GM23248 (cell line): ENCODE data around the gene LST1. TPM values are rescaled to one million over a fixed set of nuclear protein-coding genes. Genes with fewer than 3 reads are reported as not detected.

Source experiments
- DNase-seq: peaks from one replicate; pipeline ENCODE4 v3.0.0-alpha.2; 2015
- H2AFZ ChIP-seq: fragments of 200-600 bp; sonication (generic); 2 replicates; pipeline ENCODE4 v1.6.1; 2016; ENCODE audit warnings: antibody characterized with exemption
- H3F3A ChIP-seq: fragments of 200-600 bp; sonication (generic); 2 replicates; pipeline ENCODE4 v1.6.1; 2016; ENCODE audit warnings: mild to moderate bottlenecking, antibody characterized with exemption, mixed run types; ENCODE audit not compliant: insufficient read depth
- H3K27ac ChIP-seq: fragments of 200-600 bp; sonication (generic); 2 replicates; pipeline ENCODE4 v1.5.1; 2016; ENCODE audit warnings: mild to moderate bottlenecking
- H3K27me3 ChIP-seq: fragments of 200-600 bp; sonication (generic); replicated peaks from 2 replicates; pipeline ENCODE4 v1.6.1; 2016; ENCODE audit warnings: mild to moderate bottlenecking; ENCODE audit not compliant: insufficient read depth
- H3K36me3 ChIP-seq: fragments of 200-600 bp; sonication (generic); 2 replicates; pipeline ENCODE4 v1.6.1; 2016; ENCODE audit warnings: low read depth, mild to moderate bottlenecking
- H3K4me1 ChIP-seq: fragments of 200-600 bp; sonication (generic); 2 replicates; pipeline ENCODE4 v1.6.1; 2016; ENCODE audit warnings: mild to moderate bottlenecking; ENCODE audit not compliant: insufficient read depth
- H3K4me2 ChIP-seq: fragments of 200-600 bp; sonication (generic); one replicate; pipeline ENCODE4 v1.6.1; 2016; ENCODE audit warnings: mild to moderate bottlenecking; ENCODE audit not compliant: unreplicated experiment
- H3K4me3 ChIP-seq: fragments of 200-600 bp; sonication (generic); 2 replicates; pipeline ENCODE4 v1.5.1; 2016; ENCODE audit warnings: mild to moderate bottlenecking
- H3K79me2 ChIP-seq: fragments of 200-600 bp; sonication (generic); 2 replicates; pipeline ENCODE4 v1.6.1; 2016; ENCODE audit warnings: mild to moderate bottlenecking; ENCODE audit not compliant: insufficient read depth
- H3K9ac ChIP-seq: fragments of 200-600 bp; sonication (generic); 2 replicates; pipeline ENCODE4 v1.6.1; 2016; ENCODE audit warnings: mild to moderate bottlenecking
- H3K9me2 ChIP-seq: fragments of 200-600 bp; sonication (generic); 2 replicates; pipeline ENCODE4 v1.6.1; 2016; ENCODE audit warnings: mixed run types, mild to moderate bottlenecking, moderate library complexity; ENCODE audit not compliant: insufficient read depth
- H3K9me3 ChIP-seq: fragments of 200-600 bp; sonication (generic); one replicate; pipeline ENCODE4 v1.6.1; 2017; ENCODE audit warnings: low read depth
- H4K20me1 ChIP-seq: fragments of 200-600 bp; sonication (generic); 2 replicates; pipeline ENCODE4 v1.6.0; 2016; ENCODE audit not compliant: insufficient read depth
- EZH2 ChIP-seq: fragments of 200-600 bp; sonication (generic); IDR thresholded peaks from 2 replicates; pipeline ENCODE4 v1.6.1; 2018; ENCODE audit warnings: antibody characterized with exemption, mild to moderate bottlenecking; ENCODE audit not compliant: insufficient read depth, poor library complexity, severe bottlenecking
- EZH2phosphoT487 ChIP-seq: fragments of 200-600 bp; sonication (generic); IDR thresholded peaks from 2 replicates; pipeline ENCODE4 v1.6.1; 2018; ENCODE audit warnings: antibody characterized with exemption, moderate library complexity, mild to moderate bottlenecking, low read depth; ENCODE audit not compliant: insufficient read depth
- WGBS, 2 experiments: methylation state at CpG; one replicate each; pipeline ENCODE4 v1.1.6; 2015 to 2017; ENCODE audit warnings: low lambda C conversion rate in 2 of 2, low coverage in 1 of 2; ENCODE audit errors: missing lambda C conversion rate in 2 of 2; 5-methylcytosine and 5-hydroxymethylcytosine counted together
- in situ Hi-C: fragments of 300-500 bp; cut with MboI; formaldehyde crosslinking; loops from 2 replicates; pipeline ENCODE4 v1.15.0; 2020
- polyA plus RNA-seq: library from polyadenylated mRNA; unstranded; fragments of >200 nt; fragmentation: Nextera tagmentation; extraction: Ambion mirVana; gene quantifications from 2 replicates; pipeline ENCODE4 v1.2.1, GENCODE V29; 2016
- total RNA-seq: library from RNA; depleted of rRNA; stranded (reverse); fragments of >200 nt; shearing (Covaris generic); gene quantifications from 2 replicates; pipeline ENCODE4 v1.2.3, GENCODE V29; 2014

The LST1 gene
- total and polyA plus RNA-seq, 2 experiments from 2014 or later: not detected

DNA sequence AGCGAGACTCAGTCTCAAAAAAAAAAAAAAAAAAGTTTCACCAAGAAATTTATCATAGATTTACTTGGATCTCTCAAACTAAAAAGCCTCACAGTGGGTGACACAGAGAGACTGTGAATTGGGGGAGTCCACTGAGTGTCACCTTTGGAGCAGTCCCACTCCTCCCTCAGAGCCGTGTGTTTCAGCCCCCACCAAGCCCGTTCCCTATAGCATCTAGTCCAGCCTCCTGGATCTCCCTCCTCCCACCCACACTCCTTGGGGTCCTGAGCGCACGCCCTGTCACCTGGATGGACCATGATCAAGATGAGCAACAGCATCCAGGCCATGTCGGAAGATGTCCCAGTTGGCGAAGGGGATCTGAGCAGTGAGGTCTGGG is 6.3 kb downstream of the LST1 start:
- H3K27ac ChIP-seq: no peak overlapping the region
- H3K4me1 ChIP-seq: 0 out of 2 replicates have a peak, but pooled peaks cover 4% of the 10 kb centered on the region
- H3K9ac ChIP-seq: no peak overlapping the region
- WGBS, 2 experiments: 87 to 88% methylated on average over 7 of the region's 7 CpGs
- H3F3A ChIP-seq: no peaks in the 10 kb centered on the region
- H3K36me3 ChIP-seq: no peaks in the 10 kb centered on the region
- no peaks in the 10 kb centered on the region for H3K9me3 ChIP-seq
- no peaks in the 10 kb centered on the region for H3K27me3 ChIP-seq
- no peaks in the 10 kb centered on the region for H3K79me2 ChIP-seq
- H4K20me1 ChIP-seq: no peaks in the 10 kb centered on the region
- no peak overlapping the region for H3K4me3 ChIP-seq
- in situ Hi-C loops: loop anchor here (10.0 kb wide), 1 partner anchor 98 kb away; the partner anchor contains the start of gene MICB
- no peak overlapping the region for H2AFZ ChIP-seq
- TF ChIP-seq EZH2 (no peak), EZH2phosphoT487 (no peak)
- H3K9me2 ChIP-seq: no peaks in the 10 kb centered on the region
- DNase-seq: no peak
- no peak overlapping the region for H3K4me2 ChIP-seq

DNA sequence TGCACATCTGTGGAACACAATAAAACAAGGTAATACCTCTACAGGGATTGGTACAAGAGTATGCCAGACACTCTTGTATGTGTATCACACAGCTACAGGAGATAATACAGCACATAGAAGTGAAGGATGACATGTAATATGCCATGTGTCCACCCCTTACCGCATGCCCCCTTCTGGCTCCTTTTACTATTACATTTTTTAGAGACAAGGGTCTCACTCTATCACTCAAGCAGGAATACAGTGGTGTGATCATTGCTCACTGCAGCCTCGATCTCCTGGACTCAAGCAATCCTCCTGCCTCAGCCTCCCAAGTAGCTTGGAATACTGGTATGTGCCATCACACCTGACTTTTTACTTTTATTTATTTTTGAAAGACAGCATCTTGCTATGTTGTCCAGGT is 10.9 kb downstream of the LST1 start:
- Histone ChIP-seq H3K36me3 (no peaks in the 10 kb centered on the region), H2AFZ (no peak overlapping the region), H3K27me3 (no peaks in the 10 kb centered on the region), H3F3A (no peaks in the 10 kb centered on the region), H3K27ac (no peak overlapping the region), H3K4me3 (no peak overlapping the region), H4K20me1 (no peaks in the 10 kb centered on the region), H3K9ac (no peak overlapping the region), H3K4me2 (no peak overlapping the region), H3K79me2 (no peaks in the 10 kb centered on the region), H3K9me2 (no peaks in the 10 kb centered on the region), H3K9me3 (no peaks in the 10 kb centered on the region), H3K4me1 (no peaks in the 10 kb centered on the region)
- in situ Hi-C loops: loop anchor here (10.0 kb wide), 1 partner anchor 102 kb away; the partner anchor contains the start of gene MICB
- 3 to 5% methylated on average over 2 of the region's 2 CpGs for WGBS, 2 experiments
- peak; percentile 48 for DNase-seq
- TF ChIP-seq EZH2 (no peak), EZH2phosphoT487 (no peak)

DNA sequence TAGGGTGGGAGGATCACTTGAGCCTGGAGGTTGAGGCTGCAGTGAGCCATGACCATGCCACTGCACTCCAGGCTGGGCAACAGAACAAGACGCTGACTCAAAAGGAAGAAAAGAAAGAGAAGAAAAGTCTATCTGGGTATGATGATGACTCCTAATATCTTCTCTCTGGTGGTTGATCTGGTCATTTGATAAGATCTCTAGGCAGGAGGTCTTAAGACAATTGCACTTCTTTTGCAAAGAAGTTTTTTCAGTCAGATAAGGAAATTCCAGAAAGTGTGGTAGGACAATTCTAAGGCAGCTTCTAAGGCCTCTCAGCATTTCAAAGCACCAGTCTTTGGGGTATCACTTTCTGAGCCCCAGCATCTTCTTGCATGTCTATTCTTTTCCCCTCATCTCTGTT is 21.2 kb downstream of the LST1 start:
- no peaks in the 10 kb centered on the region for H3K4me1 ChIP-seq
- H3K9ac ChIP-seq: no peak overlapping the region
- H3K27me3 ChIP-seq: no peaks in the 10 kb centered on the region
- no peak overlapping the region for H3K4me2 ChIP-seq
- 88 to 93% methylated on average over 1 of the region's 1 CpG for WGBS, 2 experiments
- H2AFZ ChIP-seq: no peak overlapping the region
- H4K20me1 ChIP-seq: no peaks in the 10 kb centered on the region
- no peak for DNase-seq
- no peak overlapping the region for H3K27ac ChIP-seq
- no peaks in the 10 kb centered on the region for H3K9me3 ChIP-seq
- TF ChIP-seq EZH2phosphoT487: no peak
- TF ChIP-seq EZH2: no peak
- no peaks in the 10 kb centered on the region; the same call in 1 of the 2 replicates for H3F3A ChIP-seq
- in situ Hi-C loops: no loop called here
- H3K36me3 ChIP-seq: no peaks in the 10 kb centered on the region
- H3K9me2 ChIP-seq: no peaks in the 10 kb centered on the region
- H3K79me2 ChIP-seq: no peaks in the 10 kb centered on the region
- no peak overlapping the region for H3K4me3 ChIP-seq

DNA sequence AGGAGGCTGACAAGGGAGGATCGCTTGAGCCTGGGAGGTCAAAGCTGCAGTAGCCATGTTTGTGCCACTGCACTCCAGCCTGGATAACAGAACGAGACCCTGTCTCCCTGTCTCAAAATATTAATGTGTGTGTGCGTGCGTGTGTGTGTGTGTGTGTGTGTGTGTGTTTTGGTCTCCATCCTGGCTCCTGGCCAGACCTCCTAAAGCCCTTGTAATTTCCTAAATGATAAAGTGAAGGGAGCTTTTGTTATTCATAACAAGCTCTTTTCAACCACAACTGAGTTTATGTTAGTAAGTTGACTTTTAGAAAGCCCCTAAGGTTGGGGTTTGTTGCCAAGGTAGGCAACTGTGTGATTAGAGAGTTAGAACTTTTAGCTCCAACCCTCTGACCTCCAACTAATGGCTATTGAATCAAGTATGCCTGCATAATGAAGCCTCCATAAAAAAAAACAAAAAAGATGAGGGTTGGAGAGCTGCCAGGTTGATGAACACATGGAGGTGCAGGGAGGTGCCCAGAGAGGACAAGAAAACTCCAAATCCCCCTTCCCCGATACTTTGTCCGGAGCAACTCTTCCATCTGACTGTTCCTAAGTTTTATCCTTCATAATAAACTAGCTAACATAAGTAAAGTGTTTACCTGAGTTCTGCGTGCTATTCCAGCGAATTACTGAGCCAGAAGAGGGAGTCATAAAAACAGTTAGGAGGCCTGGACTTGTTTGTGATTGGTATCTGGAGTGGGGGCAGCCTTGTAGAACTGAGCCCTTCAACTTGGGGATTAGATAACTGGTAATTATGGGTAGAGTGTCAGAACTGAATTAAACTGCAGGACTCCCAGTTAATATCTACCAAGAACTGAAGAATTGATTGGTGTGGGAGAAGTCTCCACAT is 23.7 kb downstream of the LST1 start:
- Histone ChIP-seq H3F3A (no peaks in the 10 kb centered on the region; the same call in 1 of the 2 replicates), H3K27ac (no peak overlapping the region), H3K4me1 (no peaks in the 10 kb centered on the region), H3K79me2 (no peaks in the 10 kb centered on the region), H3K4me2 (no peak overlapping the region), H2AFZ (no peak overlapping the region), H3K27me3 (no peaks in the 10 kb centered on the region), H3K4me3 (no peak overlapping the region), H3K9me3 (no peaks in the 10 kb centered on the region), H4K20me1 (no peaks in the 10 kb centered on the region), H3K9me2 (no peaks in the 10 kb centered on the region), H3K36me3 (no peaks in the 10 kb centered on the region), H3K9ac (no peak overlapping the region)
- in situ Hi-C loops: no loop called here
- WGBS, 2 experiments: 66% methylated on average over 8 of the region's 8 CpGs
- no peak for TF ChIP-seq EZH2phosphoT487
- TF ChIP-seq EZH2: no peak
- DNase-seq: no peak
